Astrocyte (in vitro differentiated cells and primary cell): ENCODE measurements around the gene COBL.

Experiments
- EZH2 ChIP-seq: IDR thresholded peaks from 2 replicates; pipeline ENCODE4 v1.6.1; 2012; ENCODE audit warnings: mild to moderate bottlenecking, low read length, inconsistent platforms; ENCODE audit not compliant: insufficient read depth
- TF ChIP-seq, protein P1 (sequence below): IDR thresholded peaks from 2 replicates; pipeline ENCODE4 v1.5.1; 2011; ENCODE audit warnings: low read depth, mild to moderate bottlenecking, inconsistent platforms, low read length, moderate library complexity; ENCODE audit not compliant: insufficient read depth

DNA sequence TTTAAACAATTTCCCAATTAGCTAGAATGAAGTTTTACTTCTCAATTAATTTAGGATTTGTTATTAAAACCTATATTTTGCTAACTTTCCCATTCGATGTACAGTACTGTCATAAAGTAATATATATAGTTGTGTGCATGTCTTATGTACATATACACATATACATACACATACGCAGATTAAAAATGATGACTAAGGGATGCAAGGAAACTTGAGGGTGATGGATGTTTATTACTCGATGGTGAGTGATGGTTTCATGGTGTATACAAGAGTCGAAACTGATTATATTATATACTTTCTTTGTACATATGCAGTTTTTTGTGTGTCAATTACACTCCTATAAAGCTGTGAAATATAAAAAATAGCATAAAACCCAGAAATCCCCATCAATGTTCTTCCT, 248.2 kb downstream of the COBL start:
- TF ChIP-seq, protein P1, sequence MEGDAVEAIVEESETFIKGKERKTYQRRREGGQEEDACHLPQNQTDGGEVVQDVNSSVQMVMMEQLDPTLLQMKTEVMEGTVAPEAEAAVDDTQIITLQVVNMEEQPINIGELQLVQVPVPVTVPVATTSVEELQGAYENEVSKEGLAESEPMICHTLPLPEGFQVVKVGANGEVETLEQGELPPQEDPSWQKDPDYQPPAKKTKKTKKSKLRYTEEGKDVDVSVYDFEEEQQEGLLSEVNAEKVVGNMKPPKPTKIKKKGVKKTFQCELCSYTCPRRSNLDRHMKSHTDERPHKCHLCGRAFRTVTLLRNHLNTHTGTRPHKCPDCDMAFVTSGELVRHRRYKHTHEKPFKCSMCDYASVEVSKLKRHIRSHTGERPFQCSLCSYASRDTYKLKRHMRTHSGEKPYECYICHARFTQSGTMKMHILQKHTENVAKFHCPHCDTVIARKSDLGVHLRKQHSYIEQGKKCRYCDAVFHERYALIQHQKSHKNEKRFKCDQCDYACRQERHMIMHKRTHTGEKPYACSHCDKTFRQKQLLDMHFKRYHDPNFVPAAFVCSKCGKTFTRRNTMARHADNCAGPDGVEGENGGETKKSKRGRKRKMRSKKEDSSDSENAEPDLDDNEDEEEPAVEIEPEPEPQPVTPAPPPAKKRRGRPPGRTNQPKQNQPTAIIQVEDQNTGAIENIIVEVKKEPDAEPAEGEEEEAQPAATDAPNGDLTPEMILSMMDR = no peak
- TF ChIP-seq EZH2 = no peak
